CD14-positive monocyte (primary cell): ENCODE data around the gene TNFRSF19. TPM values are rescaled to one million over a fixed set of nuclear protein-coding genes. Genes with fewer than 3 reads are reported as not detected.

ENCODE experiments used
- DNase-seq, 3 donors: peaks; one replicate each; pipeline ENCODE4 v3.0.0-alpha.2; 2011 to 2022
- H2AFZ ChIP-seq: 2 replicates; pipeline ENCODE4 v1.6.0; 2012; ENCODE audit warnings: mild to moderate bottlenecking, low read depth, low read length, inconsistent platforms; ENCODE audit not compliant: insufficient read depth, poor library complexity, severe bottlenecking
- H3K27ac ChIP-seq, 2 donors: 1 replicate in 1 of 2; 2 replicates in 1 of 2; pipeline ENCODE4 v1.5.1; 2012 to 2013; ENCODE audit warnings: low read length in 2 of 2, control low read depth in 1 of 2, inconsistent platforms in 1 of 2, low read depth in 1 of 2, mild to moderate bottlenecking in 1 of 2
- H3K27me3 ChIP-seq, 2 donors: one replicate each; pipeline versions ENCODE4 v1.6.0 to v1.6.1; 2011 to 2013; ENCODE audit warnings: low read length in 2 of 2; ENCODE audit not compliant: control insufficient read depth in 2 of 2, insufficient read depth in 2 of 2
- H3K36me3 ChIP-seq, 2 donors: replicated peaks in 1 of 2; 1 replicate in 1 of 2; 2 replicates in 1 of 2; pipeline versions ENCODE4 v1.5.1 to v1.6.1; 2012 to 2013; ENCODE audit warnings: low read length in 2 of 2, control low read depth in 1 of 2, inconsistent platforms in 1 of 2, mild to moderate bottlenecking in 1 of 2; ENCODE audit not compliant: insufficient read depth in 2 of 2, control insufficient read depth in 1 of 2
- H3K4me1 ChIP-seq, 2 donors: 1 replicate in 1 of 2; 2 replicates in 1 of 2; pipeline versions ENCODE4 v1.5.1 to v1.6.1; 2012 to 2013; ENCODE audit warnings: low read length in 2 of 2, control low read depth in 1 of 2, inconsistent platforms in 1 of 2, mild to moderate bottlenecking in 1 of 2, moderate library complexity in 1 of 2; ENCODE audit not compliant: insufficient read depth in 2 of 2, control insufficient read depth in 1 of 2
- H3K4me2 ChIP-seq: replicated peaks from 2 replicates; pipeline ENCODE3; 2012; ENCODE audit warnings: low read length, moderate library complexity, mild to moderate bottlenecking; ENCODE audit not compliant: poor library complexity, severe bottlenecking; ENCODE audit errors: extremely low read depth
- H3K4me3 ChIP-seq, 3 experiments: fragments of 200-600 bp in 1 of 3; sonication (generic) in 1 of 3; replicated peaks in 1 of 3; 1 replicate in 2 of 3; 2 replicates in 1 of 3; pipeline ENCODE4 v1.5.1; 2011 to 2013; ENCODE audit warnings: low read length in 3 of 3, mild to moderate bottlenecking in 3 of 3, control low read depth in 2 of 3, low read depth in 2 of 3, inconsistent platforms in 1 of 3, moderate library complexity in 1 of 3
- H3K79me2 ChIP-seq: 2 replicates; pipeline ENCODE4 v1.6.0; 2012; ENCODE audit warnings: mild to moderate bottlenecking, control low read depth, inconsistent platforms, low read length, moderate library complexity; ENCODE audit not compliant: insufficient read depth
- H3K9ac ChIP-seq: 2 replicates; pipeline ENCODE4 v1.6.0; 2017; ENCODE audit warnings: low read length, mild to moderate bottlenecking; ENCODE audit not compliant: insufficient read depth, poor library complexity, severe bottlenecking
- H3K9me3 ChIP-seq, 2 donors: replicated peaks in 1 of 2; 1 replicate in 1 of 2; 2 replicates in 1 of 2; pipeline versions ENCODE4 v1.5.1 to v1.6.1; 2012 to 2013; ENCODE audit warnings: low read length in 2 of 2, control low read depth in 1 of 2; ENCODE audit not compliant: control insufficient read depth in 1 of 2, insufficient read depth in 1 of 2
- H4K20me1 ChIP-seq: 2 replicates; pipeline ENCODE4 v1.6.0; 2012; ENCODE audit warnings: mild to moderate bottlenecking, low read length, control low read depth, moderate library complexity; ENCODE audit not compliant: insufficient read depth
- H3K27ac Mint-ChIP-seq, 7 donors: one replicate each; pipeline ENCODE4 v1.8.0; 2020; ENCODE audit warnings: mild to moderate bottlenecking in 7 of 7, mixed read lengths in 7 of 7, moderate library complexity in 6 of 7, inconsistent platforms in 2 of 7
- H3K27me3 Mint-ChIP-seq, 3 donors: one replicate each; pipeline ENCODE4 v1.8.0; 2021 to 2022; ENCODE audit warnings: low read depth in 3 of 3, mild to moderate bottlenecking in 3 of 3, mixed read lengths in 3 of 3, moderate library complexity in 3 of 3, inconsistent platforms in 1 of 3
- H3K36me3 Mint-ChIP-seq, 2 donors: one replicate each; pipeline ENCODE4 v1.8.0; 2020; ENCODE audit warnings: mixed read lengths in 2 of 2, inconsistent platforms in 1 of 2, mild to moderate bottlenecking in 1 of 2
- H3K4me1 Mint-ChIP-seq: one replicate; pipeline ENCODE4 v1.8.0; 2020; ENCODE audit warnings: mild to moderate bottlenecking, mixed read lengths
- H3K4me3 Mint-ChIP-seq, 2 donors: one replicate each; pipeline ENCODE4 v1.8.0; 2020; ENCODE audit warnings: mild to moderate bottlenecking in 2 of 2, mixed read lengths in 2 of 2, moderate library complexity in 1 of 2
- H3K9me3 Mint-ChIP-seq, 7 donors: one replicate each; pipeline ENCODE4 v1.8.0; 2020 to 2022; ENCODE audit warnings: mixed read lengths in 7 of 7, mild to moderate bottlenecking in 6 of 7, moderate library complexity in 6 of 7, inconsistent platforms in 2 of 7
- CTCF ChIP-seq: fragments of 200-600 bp; IDR thresholded peaks from one replicate; pipeline ENCODE4 v1.8.0; 2022; ENCODE audit warnings: antibody characterized with exemption, mild to moderate bottlenecking
- whole genome bisulfite sequencing: methylation state at CpG from one replicate; pipeline ENCODE4 v1.1.5; 2013; ENCODE audit warnings: missing lambda C conversion rate; ENCODE audit not compliant: insufficient coverage; 5-methylcytosine and 5-hydroxymethylcytosine counted together
- intact Hi-C, 2 donors: fragments of 100-400 bp; cut with micrococcal nuclease; formaldehyde crosslinking; loops; one replicate each; pipeline versions ENCODE4 v1.15.0 to v1.15.1; 2023
- polyA plus RNA-seq, 3 donors: library from polyadenylated mRNA; depleted of rRNA in 1 of 3; unstranded in 2 of 3; stranded (reverse) in 1 of 3; fragments of 300-500 nt in 2 of 3; fragments of >200 nt in 1 of 3; fragmentation: Illumina TruSeq in 2 of 3; gene quantifications; 1 replicate in 2 of 3; 2 replicates in 1 of 3; pipeline ENCODE4 v1.2.3, GENCODE V29; 2012 to 2021

The TNFRSF19 gene
- polyA plus RNA-seq, 3 donors = 0.11 TPM; not detected in 2

DNA sequence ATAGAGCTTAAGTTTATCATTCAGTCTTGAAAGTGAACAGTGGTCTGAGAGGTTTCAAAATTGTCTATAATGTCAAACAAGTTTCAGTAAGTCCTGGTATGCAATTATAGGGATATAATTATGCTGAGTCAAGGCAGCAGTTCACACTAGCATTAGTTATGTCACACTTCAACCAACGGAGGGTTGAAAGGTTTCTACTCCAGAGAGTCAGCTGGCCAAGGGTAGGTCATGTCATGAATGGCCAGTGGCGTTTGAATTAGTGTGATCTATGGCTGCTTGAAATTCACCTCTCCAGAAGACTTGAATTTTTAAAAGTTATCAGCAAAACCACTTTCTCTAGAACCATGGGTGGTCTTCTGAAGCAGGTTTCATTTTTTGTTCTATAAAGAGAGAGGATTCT is 108.6 kb downstream of the TNFRSF19 start:
- TF ChIP-seq CTCF = no peak
- H3K27ac Mint-ChIP-seq = no peak overlapping the region

DNA sequence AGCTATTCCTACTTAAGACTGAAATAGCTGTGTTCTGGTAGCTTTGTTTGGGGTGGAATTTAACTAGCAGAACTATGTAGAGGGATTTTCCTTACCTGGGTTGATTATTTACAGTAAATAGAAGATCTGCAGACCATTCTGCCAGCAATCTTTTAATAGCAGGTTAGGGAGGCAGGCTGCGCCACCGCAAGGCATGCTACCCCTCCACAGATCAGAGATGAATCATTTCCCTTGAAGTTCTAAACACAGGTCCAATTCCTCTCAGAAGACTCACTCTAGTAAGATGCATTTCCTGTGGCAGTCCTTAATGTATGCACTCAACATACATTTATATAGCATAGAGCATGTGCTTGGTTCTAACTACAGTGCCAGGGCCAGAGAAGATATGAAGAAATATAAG is 109.0 kb downstream of the TNFRSF19 start:
- no peak overlapping the region for H3K27ac Mint-ChIP-seq
- no CpG with 5 or more reads among the region's 2 CpGs for WGBS

More for the DNA sequence above, 108.6 kb downstream of the TNFRSF19 start:
- Histone ChIP-seq H3K4me2 (no peak overlapping the region), H3K27me3 (no peaks in the 10 kb centered on the region), H4K20me1 (no peaks in the 10 kb centered on the region), H3K36me3 (no peaks in the 10 kb centered on the region), H3K4me3 (no peak overlapping the region), H3K27ac (no peak overlapping the region), H3K79me2 (no peaks in the 10 kb centered on the region), H3K9ac (no peak overlapping the region), H3K4me1 (no peaks in the 10 kb centered on the region), H3K9me3 (peaks cover 5 to 12% of the 10 kb centered on the region in 2 donors), H2AFZ (no peak overlapping the region)
- peaks cover 1 to 20% (median 10%) of the 10 kb centered on the region in 7 donors for H3K9me3 Mint-ChIP-seq
- no peak for DNase-seq
- H3K4me3 Mint-ChIP-seq = no peak overlapping the region
- H3K4me1 Mint-ChIP-seq = no peaks in the 10 kb centered on the region
- intact Hi-C loops = no loop called here
- no peaks in the 10 kb centered on the region for H3K36me3 Mint-ChIP-seq
- no CpG with 5 or more reads among the region's 2 CpGs for WGBS
- H3K27me3 Mint-ChIP-seq = peaks cover 0 to 2% (median 0%) of the 10 kb centered on the region in 3 donors

More for the DNA sequence above, 109.0 kb downstream of the TNFRSF19 start:
- H3K27me3 Mint-ChIP-seq = peaks cover 0 to 2% (median 0%) of the 10 kb centered on the region in 3 donors
- Histone ChIP-seq H3K4me1 (no peaks in the 10 kb centered on the region), H3K79me2 (no peaks in the 10 kb centered on the region), H3K27me3 (no peaks in the 10 kb centered on the region), H3K9ac (no peak overlapping the region), H2AFZ (no peak overlapping the region), H3K9me3 (peaks cover 5 to 12% of the 10 kb centered on the region in 2 donors), H3K36me3 (no peaks in the 10 kb centered on the region), H4K20me1 (no peaks in the 10 kb centered on the region), H3K27ac (no peak overlapping the region), H3K4me2 (no peak overlapping the region), H3K4me3 (no peak overlapping the region)
- intact Hi-C loops = no loop called here
- no peak for DNase-seq
- H3K4me1 Mint-ChIP-seq = no peaks in the 10 kb centered on the region
- no peaks in the 10 kb centered on the region for H3K36me3 Mint-ChIP-seq
- H3K9me3 Mint-ChIP-seq = peaks cover 1 to 22% (median 11%) of the 10 kb centered on the region in 7 donors
- no peak overlapping the region for H3K4me3 Mint-ChIP-seq
- no peak for TF ChIP-seq CTCF
